ENCODE measurements around the gene PON2.

The PON2 gene

GRCh38 chr7:95405208-95405607, 29.6 kb downstream of the PON2 start:
- DNase-seq (ENCODE audit: low read depth) = no peak
- TF ChIP-seq CTCF (conservative IDR thresholded peaks at IDR 0.05; ENCODE audit: low read depth, low read length) = no peak
- no peak overlapping the region for H3K4me3 ChIP-seq (ENCODE audit: low read length)

GRCh38 chr7:95404316-95404865, 30.4 kb downstream of the PON2 start:
- H3K4me3 ChIP-seq (ENCODE audit: low read length) = no peak overlapping the region
- TF ChIP-seq CTCF (conservative IDR thresholded peaks at IDR 0.05; ENCODE audit: low read depth, low read length) = no peak
- no peak for DNase-seq (ENCODE audit: low read depth)

- no peak for DNase-seq (ENCODE audit: low read depth)
- no peak overlapping the region for H3K4me3 ChIP-seq (ENCODE audit: low read length)
- TF ChIP-seq CTCF (conservative IDR thresholded peaks at IDR 0.05; ENCODE audit: low read depth, low read length) = no peak
Measured at GRCh38 chr7:95398155-95398940, 36.5 kb downstream of the PON2 start.

- no peak overlapping the region for H3K4me3 ChIP-seq (ENCODE audit: low read length)
- DNase-seq (ENCODE audit: low read depth) = no peak
- no peak for TF ChIP-seq CTCF (conservative IDR thresholded peaks at IDR 0.05; ENCODE audit: low read depth, low read length)
Measured at GRCh38 chr7:95397381-95397780, 37.4 kb downstream of the PON2 start.

GRCh38 chr7:95396136-95397032, 38.4 kb downstream of the PON2 start, which contains the start of gene PON3:
Gene PON3 (minus strand): TSS chr7:95396375. CDS start chr7:95396350, 25 bp downstream.
- H3K4me3 ChIP-seq (ENCODE audit: low read length) = peak within 1 kb of the TSS; percentile 36
- DNase-seq (ENCODE audit: low read depth) = no peak

GRCh38 chr7:95395755-95396135, 39.1 kb downstream of the PON2 start:
- H3K4me3 ChIP-seq (ENCODE audit: low read length) = no peak overlapping the region
- no peak for DNase-seq (ENCODE audit: low read depth)
- TF ChIP-seq CTCF (conservative IDR thresholded peaks at IDR 0.05; ENCODE audit: low read depth, low read length) = no peak

More at GRCh38 chr7:95396136-95397032, 38.4 kb downstream of the PON2 start, which contains the start of gene PON3:
- peak; percentile 36 for TF ChIP-seq CTCF (conservative IDR thresholded peaks at IDR 0.05; ENCODE audit: low read depth, low read length)

Measured in retinal pigment epithelial cell (primary cell).